Measurements from ENCODE around the gene FBXL13.
"Not testable (repeated sequence)": the region's sequence is repeated elsewhere in the genome, so short reads cannot be mapped to it uniquely, and the experiment has no call there.

FBXL13 gene

GRCh38 chr7:103031024-103031423 is 43.6 kb downstream of the FBXL13 start:
- TF ChIP-seq CTCF (IDR thresholded peaks at IDR 0.05; ENCODE audit: low read depth, low read length, missing control alignments) = no peak
- DNase-seq (ENCODE audit: extremely low read depth, low read depth) = no peak
- no peak overlapping the region for H3K4me3 ChIP-seq (replicated peaks; ENCODE audit: low read depth, low read length)

- no peak overlapping the region for H3K4me3 ChIP-seq (replicated peaks; ENCODE audit: low read depth, low read length)
- no peak for TF ChIP-seq CTCF (IDR thresholded peaks at IDR 0.05; ENCODE audit: low read depth, low read length, missing control alignments)
- no peak for DNase-seq (ENCODE audit: extremely low read depth, low read depth)
Observed at GRCh38 chr7:103025341-103025740, 49.3 kb downstream of the FBXL13 start.

- DNase-seq (ENCODE audit: extremely low read depth, low read depth); H3K4me3 ChIP-seq (replicated peaks; ENCODE audit: low read depth, low read length): not testable (repeated sequence)
Observed at GRCh38 chr7:103023578-103023977, 51.0 kb downstream of the FBXL13 start.

DNA sequence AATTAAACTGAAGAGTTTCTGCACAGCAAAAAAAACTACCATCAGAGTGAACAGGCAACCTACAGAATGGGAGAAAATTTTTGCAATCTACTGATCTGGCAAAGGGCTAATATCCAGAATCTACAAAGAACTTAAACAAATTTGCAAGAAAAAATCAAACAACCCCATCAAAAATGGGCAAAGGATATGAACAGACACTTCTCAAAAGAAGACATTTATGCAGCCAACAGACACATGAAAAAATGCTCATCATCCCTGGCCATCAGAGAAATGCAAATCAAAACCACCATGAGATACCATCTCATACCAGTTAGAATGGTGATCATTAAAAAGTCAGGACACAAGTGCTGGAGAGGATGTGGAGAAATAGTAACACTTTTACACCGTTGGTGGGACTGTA is 53.1 kb downstream of the FBXL13 start:
- not testable (repeated sequence) for H3K4me3 ChIP-seq (replicated peaks; ENCODE audit: low read depth, low read length); DNase-seq (ENCODE audit: extremely low read depth, low read depth)

GRCh38 chr7:103020876-103021275 is 53.7 kb downstream of the FBXL13 start:
- DNase-seq (ENCODE audit: extremely low read depth, low read depth); H3K4me3 ChIP-seq (replicated peaks; ENCODE audit: low read depth, low read length): not testable (repeated sequence)

GRCh38 chr7:103018295-103018694 is 56.3 kb downstream of the FBXL13 start:
- not testable (repeated sequence) for H3K4me3 ChIP-seq (replicated peaks; ENCODE audit: low read depth, low read length); DNase-seq (ENCODE audit: extremely low read depth, low read depth)

DNA sequence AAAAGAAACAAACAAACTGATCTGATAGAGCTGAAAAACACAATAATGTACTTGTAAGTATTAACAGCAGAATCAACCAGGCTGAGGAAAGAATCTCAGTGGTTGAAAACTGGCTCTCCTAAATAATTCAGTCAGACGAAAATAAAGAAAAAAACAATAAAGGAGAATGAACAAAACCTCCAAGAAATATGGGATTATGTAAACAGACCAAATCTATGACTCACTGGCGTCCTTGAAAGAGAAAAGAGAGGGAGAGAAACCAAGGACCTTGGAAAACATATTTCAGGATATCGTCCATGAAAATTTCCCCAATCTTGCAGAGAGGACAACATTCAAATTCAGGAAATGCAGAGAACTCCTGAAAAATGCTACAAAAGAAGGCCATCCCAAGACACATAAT is 62.9 kb downstream of the FBXL13 start:
- TF ChIP-seq CTCF (IDR thresholded peaks at IDR 0.05; ENCODE audit: low read depth, low read length, missing control alignments) = no peak

GRCh38 chr7:103010211-103010610 is 64.4 kb downstream of the FBXL13 start:
- no peak overlapping the region for H3K4me3 ChIP-seq (replicated peaks; ENCODE audit: low read depth, low read length)
- no peak for DNase-seq (ENCODE audit: extremely low read depth, low read depth)
- no peak for TF ChIP-seq CTCF (IDR thresholded peaks at IDR 0.05; ENCODE audit: low read depth, low read length, missing control alignments)

More for the DNA sequence above, 62.9 kb downstream of the FBXL13 start:
- DNase-seq (ENCODE audit: extremely low read depth, low read depth) = no peak
- H3K4me3 ChIP-seq (replicated peaks; ENCODE audit: low read depth, low read length) = no peak overlapping the region

GRCh38 chr7:103009466-103010185 is 65.0 kb downstream of the FBXL13 start:
- TF ChIP-seq CTCF (IDR thresholded peaks at IDR 0.05; ENCODE audit: low read depth, low read length, missing control alignments) = no peak
- no peak for DNase-seq (ENCODE audit: extremely low read depth, low read depth)
- no peak overlapping the region for H3K4me3 ChIP-seq (replicated peaks; ENCODE audit: low read depth, low read length)
